GM18520 (cell line): ENCODE results near the gene ACTL9.

Experiments
- ATAC-seq: cut with Tn5 transposase; IDR thresholded peaks from one replicate; pipeline ENCODE4 v1.9.1; 2021; ENCODE audit not compliant: unreplicated experiment

Gene ACTL9

DNA sequence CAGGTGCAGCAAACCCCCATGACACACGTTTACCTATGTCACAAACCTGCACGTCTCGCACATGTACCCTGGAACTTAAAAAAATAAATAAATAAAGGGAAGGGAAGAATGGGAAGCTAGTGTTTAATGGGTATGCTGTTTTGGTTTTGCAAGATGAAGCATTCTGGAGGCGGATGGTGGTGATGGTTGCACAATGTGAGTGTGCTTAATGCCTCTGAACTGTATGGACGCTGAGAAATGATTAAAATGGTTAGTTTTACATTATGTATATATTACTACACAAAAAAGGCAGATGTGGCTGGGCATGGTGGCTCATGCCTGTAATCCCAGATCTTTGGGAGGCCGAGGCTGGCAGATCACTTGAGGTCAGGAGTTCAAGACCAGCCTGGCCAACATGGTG, 50.4 kb downstream of the ACTL9 start:
- ATAC-seq, result no peak
